Measurements from ENCODE around the gene INPP4B. TPM values are rescaled to one million over a fixed set of nuclear protein-coding genes. Genes with fewer than 3 reads are reported as not detected.

INPP4B gene
- total RNA-seq, 2 donors from 2014 or later, result 10.0 to 14.1 TPM

GRCh38 chr4:142341268-142341667 lies 504.8 kb downstream of the INPP4B start:
- no peak overlapping the region for H3K4me3 ChIP-seq
- DNase-seq, result no peak
- H3K27me3 ChIP-seq, result no peaks in the 10 kb centered on the region
- no peaks in the 10 kb centered on the region for H3K36me3 ChIP-seq
- no peak for TF ChIP-seq CTCF (IDR thresholded peaks at IDR 0.05)
- no peak overlapping the region for H3K27ac ChIP-seq
- H3K4me1 ChIP-seq, result no peaks in the 10 kb centered on the region
- H3K9me3 ChIP-seq, result no peaks in the 10 kb centered on the region
- no peak overlapping the region for H3K9ac ChIP-seq (ENCODE audit: low read depth in 2 of 2, low read length in 2 of 2)
- intact Hi-C loops (cut with DNase I), result no loop called here

- Histone ChIP-seq H3K9ac (ENCODE audit: low read depth in 2 of 2, low read length in 2 of 2) (no peak overlapping the region), H3K9me3 (no peaks in the 10 kb centered on the region), H3K27me3 (no peaks in the 10 kb centered on the region), H3K27ac (no peak overlapping the region), H3K4me3 (no peak overlapping the region), H3K4me1 (no peaks in the 10 kb centered on the region), H3K36me3 (no peaks in the 10 kb centered on the region)
- TF ChIP-seq CTCF (IDR thresholded peaks at IDR 0.05), result no peak
- intact Hi-C loops (cut with DNase I), result no loop called here
- no peak for DNase-seq
These were observed 507.0 kb downstream of the INPP4B start for GRCh38 chr4:142339053-142339452.

GRCh38 chr4:142336251-142336934 lies 509.7 kb downstream of the INPP4B start:
- no peak overlapping the region for H3K27ac ChIP-seq

GRCh38 chr4:142334931-142335330 lies 511.2 kb downstream of the INPP4B start:
- intact Hi-C loops (cut with DNase I), result no loop called here
- no peak for DNase-seq
- TF ChIP-seq CTCF (IDR thresholded peaks at IDR 0.05), result no peak
- no peak overlapping the region for H3K4me3 ChIP-seq
- H3K27me3 ChIP-seq, result no peaks in the 10 kb centered on the region
- no peak overlapping the region for H3K9ac ChIP-seq (ENCODE audit: low read depth in 2 of 2, low read length in 2 of 2)
- no peak overlapping the region for H3K27ac ChIP-seq
- H3K36me3 ChIP-seq, result no peaks in the 10 kb centered on the region
- no peaks in the 10 kb centered on the region for H3K9me3 ChIP-seq
- no peaks in the 10 kb centered on the region for H3K4me1 ChIP-seq

More at GRCh38 chr4:142336251-142336934, 509.7 kb downstream of the INPP4B start:
- H3K4me1 ChIP-seq, result no peaks in the 10 kb centered on the region
- no peak for TF ChIP-seq CTCF (IDR thresholded peaks at IDR 0.05)
- DNase-seq, result no peak
- H3K9me3 ChIP-seq, result no peaks in the 10 kb centered on the region
- no peak overlapping the region for H3K4me3 ChIP-seq
- H3K9ac ChIP-seq (ENCODE audit: low read depth in 2 of 2, low read length in 2 of 2), result no peak overlapping the region
- H3K27me3 ChIP-seq, result no peaks in the 10 kb centered on the region
- intact Hi-C loops (cut with DNase I), result no loop called here
- H3K36me3 ChIP-seq, result no peaks in the 10 kb centered on the region

GRCh38 chr4:142331646-142332045 lies 514.5 kb downstream of the INPP4B start:
- Histone ChIP-seq H3K27ac (no peak overlapping the region), H3K36me3 (no peaks in the 10 kb centered on the region), H3K4me1 (no peaks in the 10 kb centered on the region), H3K9me3 (no peaks in the 10 kb centered on the region), H3K9ac (ENCODE audit: low read depth in 2 of 2, low read length in 2 of 2) (no peak overlapping the region), H3K27me3 (no peaks in the 10 kb centered on the region), H3K4me3 (no peak overlapping the region)
- no peak for DNase-seq
- intact Hi-C loops (cut with DNase I), result no loop called here
- TF ChIP-seq CTCF (IDR thresholded peaks at IDR 0.05), result no peak

Measured in colonic mucosa (tissue), 4 donors.